NCI-H524 (cell line): ENCODE results near the gene TCIRG1.

ENCODE experiments used
- DNase-seq, 2 experiments: peaks; one replicate each; lab custom pipeline; 2025; lab: John Stamatoyannopoulos, UW

TCIRG1 gene

DNA sequence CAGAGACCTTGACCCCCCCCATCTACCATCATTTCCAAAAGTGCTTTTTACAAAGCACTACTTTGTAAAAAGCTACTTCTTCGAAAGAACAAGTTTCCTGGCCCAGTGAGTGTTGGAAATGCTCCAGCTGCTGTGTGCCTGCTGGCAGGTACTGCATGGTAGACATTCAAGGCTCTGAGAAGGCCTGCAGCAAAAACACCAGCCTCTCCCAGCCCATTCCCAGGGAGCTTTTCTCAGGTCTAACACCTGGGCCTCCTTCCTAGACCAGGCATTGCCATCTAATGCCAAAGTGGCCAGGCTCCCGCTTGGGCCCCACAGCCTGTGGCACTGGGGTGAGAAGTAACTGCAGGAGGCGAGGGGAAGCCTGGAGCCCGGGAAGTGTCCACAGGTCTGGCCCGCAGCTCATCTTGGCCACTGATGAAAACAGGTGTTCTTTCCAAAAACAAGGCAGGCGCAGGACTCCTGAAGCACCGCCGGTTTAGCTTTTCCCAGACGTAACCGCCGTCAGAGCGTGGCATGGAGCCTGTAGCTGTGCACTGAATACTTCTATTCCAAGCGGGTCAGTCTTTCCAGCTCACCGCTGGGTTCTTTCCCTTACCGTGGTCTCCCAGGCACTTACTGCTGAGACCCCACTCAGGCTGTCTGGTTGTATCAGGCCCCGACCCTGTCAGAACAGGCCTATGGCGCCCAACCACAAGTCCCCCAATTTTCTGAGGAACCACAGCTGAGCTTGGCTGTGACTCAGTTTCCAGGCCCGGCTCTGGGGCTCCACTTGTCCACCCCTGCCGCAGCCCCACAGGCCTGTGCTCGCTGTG, 1.2 kb upstream of the TCIRG1 start:
- DNase-seq = no peak

GRCh38 chr11:68038226-68038717, 553 bp upstream of the TCIRG1 start:
- no peak for DNase-seq

DNA sequence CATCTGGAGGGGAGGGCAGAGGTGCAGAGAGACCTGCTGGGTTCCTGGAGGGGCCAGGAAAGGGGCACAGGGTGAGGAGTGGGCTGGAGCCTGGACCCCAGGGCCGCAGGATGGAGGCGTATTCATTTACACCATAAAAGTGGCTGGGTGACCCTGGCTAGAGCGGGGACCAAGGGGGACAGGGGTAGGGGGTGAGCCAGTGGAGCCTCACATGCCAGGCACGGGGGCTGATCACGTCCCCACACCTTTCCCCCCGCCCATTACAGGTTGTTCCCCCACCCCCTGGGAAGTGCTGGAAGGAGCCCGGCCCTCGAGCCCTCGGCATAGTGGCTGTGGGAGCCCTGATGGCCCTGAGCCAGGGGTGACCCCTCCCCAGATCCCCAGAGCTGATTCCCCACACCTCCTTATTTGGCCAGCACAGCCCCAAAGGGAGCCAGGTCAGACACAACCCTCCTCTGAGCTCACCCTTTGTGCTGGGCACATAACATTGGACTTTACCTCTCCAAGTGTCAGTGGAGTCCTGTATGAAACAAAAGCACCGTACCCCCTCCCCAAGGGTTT, 781 bp downstream of the TCIRG1 start:
- DNase-seq = no peak

DNA sequence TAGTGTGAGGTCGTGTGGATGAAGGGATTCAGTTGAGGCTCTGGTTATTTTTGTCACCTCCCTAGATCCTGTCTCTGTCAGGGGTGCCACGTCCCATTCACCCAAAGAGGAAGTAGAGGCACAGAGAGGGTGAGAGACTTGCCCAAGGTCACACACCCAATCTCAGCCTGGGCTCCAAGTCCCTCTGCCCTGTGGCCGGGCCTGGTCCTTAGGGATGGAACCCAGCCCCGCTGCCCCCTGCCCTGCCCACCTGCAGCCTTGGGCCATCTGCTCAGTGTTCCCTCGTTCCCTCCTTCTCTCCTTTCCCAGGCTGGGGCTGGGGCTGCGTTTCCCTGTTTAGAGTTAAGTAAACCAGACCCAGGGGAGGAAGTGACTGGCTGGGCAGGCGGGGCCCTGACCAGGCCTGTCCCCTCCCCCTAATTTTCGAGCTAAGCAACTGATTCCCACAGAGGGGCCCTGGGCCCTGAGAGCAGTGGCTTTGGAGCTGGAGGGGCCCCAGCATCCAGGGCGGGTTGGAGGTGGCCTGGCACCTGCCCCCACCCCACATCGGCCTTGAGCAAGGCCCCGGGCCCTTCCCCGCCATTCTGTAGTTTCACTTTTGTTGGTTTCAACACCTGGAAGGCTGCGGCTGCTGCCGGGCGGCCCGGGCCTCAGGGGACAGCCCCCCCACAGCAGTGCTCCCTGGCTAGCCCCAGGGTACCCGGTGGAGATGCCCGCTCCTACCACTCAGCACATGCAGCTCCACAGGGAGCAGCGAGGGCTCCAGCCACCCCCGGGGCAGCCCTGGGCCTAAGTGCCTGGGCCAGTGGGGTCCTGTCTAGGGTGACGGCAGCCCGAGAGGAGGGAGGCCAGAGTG, 1.5 kb downstream of the TCIRG1 start:
- peak in 1 of 2 experiments; percentile 24 for DNase-seq

GRCh38 chr11:68040957-68041591, 2.2 kb downstream of the TCIRG1 start:
- DNase-seq = no peak

DNA sequence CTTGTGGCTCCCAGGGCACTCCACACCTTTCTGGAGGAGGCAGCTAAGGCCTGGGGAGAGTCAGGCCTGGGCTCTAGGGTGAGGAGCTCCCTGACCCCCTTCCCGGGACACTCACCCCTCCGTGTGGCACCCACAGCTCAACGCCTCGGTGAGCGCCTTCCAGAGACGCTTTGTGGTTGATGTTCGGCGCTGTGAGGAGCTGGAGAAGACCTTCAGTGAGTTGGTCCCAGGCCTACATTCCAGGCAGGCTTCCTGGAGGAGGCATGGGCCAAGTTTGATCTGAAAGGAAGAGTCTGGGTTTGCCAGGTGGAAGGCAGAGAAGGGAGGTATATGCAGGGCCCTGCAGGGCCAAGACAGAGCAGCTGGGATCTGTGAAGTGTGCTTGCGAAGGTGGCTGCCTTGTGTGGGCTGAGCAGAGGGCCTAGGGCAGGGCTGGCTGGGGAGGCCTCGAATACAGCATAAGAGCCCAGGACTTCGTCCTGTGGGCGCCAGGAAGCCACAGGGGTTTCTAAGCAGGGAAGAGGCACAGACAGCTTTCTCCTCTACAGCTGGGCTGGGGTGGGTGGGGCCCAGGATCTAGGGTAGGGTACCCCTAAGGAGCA, 2.9 kb downstream of the TCIRG1 start:
- no peak for DNase-seq

GRCh38 chr11:68042219-68043028, 3.6 kb downstream of the TCIRG1 start:
- no peak for DNase-seq

DNA sequence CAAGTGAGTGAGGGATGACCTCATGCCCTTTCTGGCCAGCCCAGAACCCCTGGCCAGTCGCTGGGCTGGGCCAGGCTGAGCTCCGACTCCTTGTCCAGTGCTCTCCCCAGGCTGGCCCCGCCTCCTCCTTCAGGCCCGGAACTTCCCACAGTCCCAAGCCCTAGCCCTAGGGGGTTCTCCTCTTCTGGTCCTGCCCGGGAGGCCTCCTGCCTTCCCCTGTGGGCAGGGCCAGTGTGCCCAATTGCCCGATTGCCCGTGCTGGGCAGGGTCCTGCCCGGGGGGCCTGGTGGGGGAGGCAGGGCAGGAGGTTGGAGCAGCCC, 4.2 kb downstream of the TCIRG1 start:
- no peak for DNase-seq

GRCh38 chr11:68043349-68044144, 4.7 kb downstream of the TCIRG1 start:
- no peak for DNase-seq

DNA sequence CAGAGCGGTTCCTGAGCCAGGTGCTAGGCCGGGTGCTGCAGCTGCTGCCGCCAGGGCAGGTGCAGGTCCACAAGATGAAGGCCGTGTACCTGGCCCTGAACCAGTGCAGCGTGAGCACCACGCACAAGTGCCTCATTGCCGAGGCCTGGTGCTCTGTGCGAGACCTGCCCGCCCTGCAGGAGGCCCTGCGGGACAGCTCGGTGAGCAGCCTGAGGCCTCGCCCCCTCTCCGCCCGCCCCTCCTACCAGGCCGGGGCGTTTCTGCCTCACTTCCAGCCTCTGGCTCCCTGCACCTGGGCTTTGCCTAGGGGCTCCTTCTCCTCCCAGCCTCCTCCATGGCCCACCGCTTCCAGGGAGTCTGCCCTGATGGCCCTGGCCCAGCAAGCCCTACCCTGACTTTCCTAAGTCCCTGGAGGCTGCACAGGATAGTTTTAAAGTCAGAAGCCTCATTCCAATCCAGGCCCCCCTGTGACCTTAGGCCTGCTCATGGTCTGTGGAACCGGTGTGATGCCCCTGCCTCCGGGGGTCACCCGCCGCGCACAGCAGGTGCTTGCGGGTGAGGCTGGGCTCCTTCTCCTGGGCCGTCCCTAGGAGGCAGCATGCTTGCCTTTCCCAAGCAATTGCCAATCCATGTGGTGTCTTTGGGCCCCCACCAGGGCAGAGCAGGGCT, 5.5 kb downstream of the TCIRG1 start:
- no peak for DNase-seq

GRCh38 chr11:68044898-68045351, 6.1 kb downstream of the TCIRG1 start:
- no peak for DNase-seq

DNA sequence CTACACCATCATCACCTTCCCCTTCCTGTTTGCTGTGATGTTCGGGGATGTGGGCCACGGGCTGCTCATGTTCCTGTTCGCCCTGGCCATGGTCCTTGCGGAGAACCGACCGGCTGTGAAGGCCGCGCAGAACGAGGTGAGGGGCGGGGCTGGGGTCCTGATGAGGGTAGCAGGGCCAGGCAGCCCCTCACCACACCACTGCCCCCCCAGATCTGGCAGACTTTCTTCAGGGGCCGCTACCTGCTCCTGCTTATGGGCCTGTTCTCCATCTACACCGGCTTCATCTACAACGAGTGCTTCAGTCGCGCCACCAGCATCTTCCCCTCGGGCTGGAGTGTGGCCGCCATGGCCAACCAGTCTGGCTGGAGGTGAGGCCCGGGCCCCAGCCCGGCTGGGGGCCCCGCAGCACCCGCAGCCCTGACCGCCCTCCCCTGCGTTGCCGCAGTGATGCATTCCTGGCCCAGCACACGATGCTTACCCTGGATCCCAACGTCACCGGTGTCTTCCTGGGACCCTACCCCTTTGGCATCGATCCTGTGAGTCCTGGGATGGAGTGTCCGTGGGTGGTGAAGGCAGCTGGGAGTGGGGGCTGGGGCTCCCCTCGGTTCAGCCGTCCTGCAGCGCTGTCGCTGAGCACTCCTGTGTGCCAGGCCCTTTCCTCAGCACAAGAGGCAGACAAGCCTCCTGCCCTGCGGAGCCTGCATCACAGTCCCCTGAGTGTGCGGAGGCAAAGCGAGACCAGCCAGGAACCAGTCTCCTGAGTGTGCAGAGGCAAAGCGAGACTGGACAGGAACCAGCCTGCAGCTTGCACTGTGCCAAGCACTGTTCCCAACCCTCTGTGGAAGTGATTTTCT, 8.8 kb downstream of the TCIRG1 start:
- no peak for DNase-seq

- no peak for DNase-seq
These were observed 10.1 kb downstream of the TCIRG1 start for GRCh38 chr11:68048681-68049508.

DNA sequence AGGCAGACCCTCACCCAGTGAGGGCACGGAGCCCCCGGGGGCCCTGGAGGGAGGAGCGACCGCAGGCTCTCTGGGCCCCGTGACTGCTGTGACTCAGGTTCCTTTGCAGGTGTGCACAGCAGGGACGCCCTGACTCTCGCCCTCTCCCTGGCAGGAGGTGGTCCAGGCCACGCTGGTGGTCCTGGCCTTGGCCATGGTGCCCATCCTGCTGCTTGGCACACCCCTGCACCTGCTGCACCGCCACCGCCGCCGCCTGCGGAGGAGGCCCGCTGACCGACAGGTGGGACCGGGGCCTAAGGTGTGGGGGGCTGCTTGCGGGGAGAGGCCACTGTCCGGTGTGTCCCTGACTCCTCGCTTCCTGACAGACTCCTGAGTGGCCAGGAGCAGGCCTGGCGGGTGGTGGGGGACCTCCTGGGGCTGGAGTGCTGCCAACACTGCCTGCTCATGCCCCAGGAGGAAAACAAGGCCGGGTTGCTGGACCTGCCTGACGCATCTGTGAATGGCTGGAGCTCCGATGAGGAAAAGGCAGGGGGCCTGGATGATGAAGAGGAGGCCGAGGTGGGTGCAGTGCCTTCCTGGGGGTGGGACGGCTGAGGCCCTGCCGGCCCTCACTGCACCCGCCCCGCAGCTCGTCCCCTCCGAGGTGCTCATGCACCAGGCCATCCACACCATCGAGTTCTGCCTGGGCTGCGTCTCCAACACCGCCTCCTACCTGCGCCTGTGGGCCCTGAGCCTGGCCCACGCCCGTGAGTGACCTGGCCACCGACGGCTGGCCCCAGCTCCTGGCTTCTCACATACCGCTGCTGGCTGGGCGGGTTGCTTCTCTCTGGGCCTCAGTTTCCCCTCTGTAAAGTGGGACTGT, 10.9 kb downstream of the TCIRG1 start:
- no peak for DNase-seq

GRCh38 chr11:68050371-68050841, 11.6 kb downstream of the TCIRG1 start:
- DNase-seq = no peak
